GM23248 (cell line): Measurements from ENCODE around the gene MAGEF1. TPM values are rescaled to one million over a fixed set of nuclear protein-coding genes. Genes with fewer than 3 reads are reported as not detected.
A peak's percentile ranks its signal among the peaks of the same experiment; 100 is the strongest.

Experiments used
- DNase-seq: peaks from one replicate; pipeline ENCODE4 v3.0.0-alpha.2; 2015
- H2AFZ ChIP-seq: fragments of 200-600 bp; sonication (generic); 2 replicates; pipeline ENCODE4 v1.6.1; 2016; ENCODE audit warnings: antibody characterized with exemption
- H3F3A ChIP-seq: fragments of 200-600 bp; sonication (generic); 2 replicates; pipeline ENCODE4 v1.6.1; 2016; ENCODE audit warnings: mild to moderate bottlenecking, antibody characterized with exemption, mixed run types; ENCODE audit not compliant: insufficient read depth
- H3K27ac ChIP-seq: fragments of 200-600 bp; sonication (generic); 2 replicates; pipeline ENCODE4 v1.5.1; 2016; ENCODE audit warnings: mild to moderate bottlenecking
- H3K27me3 ChIP-seq: fragments of 200-600 bp; sonication (generic); replicated peaks from 2 replicates; pipeline ENCODE4 v1.6.1; 2016; ENCODE audit warnings: mild to moderate bottlenecking; ENCODE audit not compliant: insufficient read depth
- H3K36me3 ChIP-seq: fragments of 200-600 bp; sonication (generic); 2 replicates; pipeline ENCODE4 v1.6.1; 2016; ENCODE audit warnings: low read depth, mild to moderate bottlenecking
- H3K4me1 ChIP-seq: fragments of 200-600 bp; sonication (generic); 2 replicates; pipeline ENCODE4 v1.6.1; 2016; ENCODE audit warnings: mild to moderate bottlenecking; ENCODE audit not compliant: insufficient read depth
- H3K4me2 ChIP-seq: fragments of 200-600 bp; sonication (generic); one replicate; pipeline ENCODE4 v1.6.1; 2016; ENCODE audit warnings: mild to moderate bottlenecking; ENCODE audit not compliant: unreplicated experiment
- H3K4me3 ChIP-seq: fragments of 200-600 bp; sonication (generic); 2 replicates; pipeline ENCODE4 v1.5.1; 2016; ENCODE audit warnings: mild to moderate bottlenecking
- H3K79me2 ChIP-seq: fragments of 200-600 bp; sonication (generic); 2 replicates; pipeline ENCODE4 v1.6.1; 2016; ENCODE audit warnings: mild to moderate bottlenecking; ENCODE audit not compliant: insufficient read depth
- H3K9ac ChIP-seq: fragments of 200-600 bp; sonication (generic); 2 replicates; pipeline ENCODE4 v1.6.1; 2016; ENCODE audit warnings: mild to moderate bottlenecking
- H3K9me2 ChIP-seq: fragments of 200-600 bp; sonication (generic); 2 replicates; pipeline ENCODE4 v1.6.1; 2016; ENCODE audit warnings: mixed run types, mild to moderate bottlenecking, moderate library complexity; ENCODE audit not compliant: insufficient read depth
- H3K9me3 ChIP-seq: fragments of 200-600 bp; sonication (generic); one replicate; pipeline ENCODE4 v1.6.1; 2017; ENCODE audit warnings: low read depth
- H4K20me1 ChIP-seq: fragments of 200-600 bp; sonication (generic); 2 replicates; pipeline ENCODE4 v1.6.0; 2016; ENCODE audit not compliant: insufficient read depth
- EZH2 ChIP-seq: fragments of 200-600 bp; sonication (generic); IDR thresholded peaks from 2 replicates; pipeline ENCODE4 v1.6.1; 2018; ENCODE audit warnings: antibody characterized with exemption, mild to moderate bottlenecking; ENCODE audit not compliant: insufficient read depth, poor library complexity, severe bottlenecking
- EZH2phosphoT487 ChIP-seq: fragments of 200-600 bp; sonication (generic); IDR thresholded peaks from 2 replicates; pipeline ENCODE4 v1.6.1; 2018; ENCODE audit warnings: antibody characterized with exemption, moderate library complexity, mild to moderate bottlenecking, low read depth; ENCODE audit not compliant: insufficient read depth
- WGBS, 2 experiments: methylation state at CpG; one replicate each; pipeline ENCODE4 v1.1.6; 2015 to 2017; ENCODE audit warnings: low lambda C conversion rate in 2 of 2, low coverage in 1 of 2; ENCODE audit errors: missing lambda C conversion rate in 2 of 2; 5-methylcytosine and 5-hydroxymethylcytosine counted together
- in situ Hi-C: fragments of 300-500 bp; cut with MboI; formaldehyde crosslinking; loops from 2 replicates; pipeline ENCODE4 v1.15.0; 2020
- polyA plus RNA-seq: library from polyadenylated mRNA; unstranded; fragments of >200 nt; fragmentation: Nextera tagmentation; extraction: Ambion mirVana; gene quantifications from 2 replicates; pipeline ENCODE4 v1.2.1, GENCODE V29; 2016
- total RNA-seq: library from RNA; depleted of rRNA; stranded (reverse); fragments of >200 nt; shearing (Covaris generic); gene quantifications from 2 replicates; pipeline ENCODE4 v1.2.3, GENCODE V29; 2014

The MAGEF1 gene
- total and polyA plus RNA-seq, 2 experiments from 2014 or later, result 38.9 to 39.0 TPM

DNA sequence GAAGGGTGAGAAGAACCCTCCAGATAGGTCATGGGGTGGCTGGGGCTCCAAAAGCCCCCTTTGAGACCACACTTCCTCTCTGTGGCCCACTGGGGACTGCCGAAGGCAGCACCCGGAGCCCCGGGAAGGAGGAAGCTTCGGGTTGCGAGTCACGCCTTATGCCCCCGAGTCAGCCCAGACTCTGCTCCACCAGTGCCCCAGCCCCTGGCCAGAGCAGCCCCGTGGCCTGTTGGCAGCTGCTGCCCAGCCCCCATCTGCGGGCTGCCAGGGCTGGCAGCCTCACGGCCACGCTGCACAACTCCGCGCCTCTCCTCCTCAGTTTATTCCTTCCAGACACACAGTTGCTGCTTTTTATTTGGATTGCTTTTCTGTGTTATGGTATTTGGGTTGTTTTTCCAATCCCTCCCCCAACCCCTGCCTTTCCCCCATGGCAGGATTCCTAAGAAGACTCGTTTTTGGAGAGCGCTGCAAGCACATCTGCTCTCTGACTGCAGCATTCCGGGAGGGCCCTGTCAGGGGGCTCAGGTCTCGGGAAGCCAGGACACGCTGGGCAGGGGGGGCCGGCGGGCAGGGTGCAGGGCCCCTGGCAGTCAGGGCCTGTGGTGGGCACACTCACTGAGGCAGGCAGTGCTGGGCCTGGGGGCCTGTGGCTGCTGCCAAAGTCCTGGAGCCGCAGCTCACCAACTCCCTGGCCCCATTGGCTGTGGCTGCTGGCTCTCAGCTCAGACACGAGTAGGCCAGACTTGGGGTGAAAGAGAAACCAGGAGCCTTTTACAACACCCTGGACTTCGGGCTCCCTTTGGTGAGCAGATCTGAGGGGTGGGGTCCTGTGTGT lies 20.2 kb downstream of the MAGEF1 start:
- H3K4me2 ChIP-seq, result no peak overlapping the region
- no peak overlapping the region for H3K4me3 ChIP-seq
- H3K9ac ChIP-seq, result no peak overlapping the region

DNA sequence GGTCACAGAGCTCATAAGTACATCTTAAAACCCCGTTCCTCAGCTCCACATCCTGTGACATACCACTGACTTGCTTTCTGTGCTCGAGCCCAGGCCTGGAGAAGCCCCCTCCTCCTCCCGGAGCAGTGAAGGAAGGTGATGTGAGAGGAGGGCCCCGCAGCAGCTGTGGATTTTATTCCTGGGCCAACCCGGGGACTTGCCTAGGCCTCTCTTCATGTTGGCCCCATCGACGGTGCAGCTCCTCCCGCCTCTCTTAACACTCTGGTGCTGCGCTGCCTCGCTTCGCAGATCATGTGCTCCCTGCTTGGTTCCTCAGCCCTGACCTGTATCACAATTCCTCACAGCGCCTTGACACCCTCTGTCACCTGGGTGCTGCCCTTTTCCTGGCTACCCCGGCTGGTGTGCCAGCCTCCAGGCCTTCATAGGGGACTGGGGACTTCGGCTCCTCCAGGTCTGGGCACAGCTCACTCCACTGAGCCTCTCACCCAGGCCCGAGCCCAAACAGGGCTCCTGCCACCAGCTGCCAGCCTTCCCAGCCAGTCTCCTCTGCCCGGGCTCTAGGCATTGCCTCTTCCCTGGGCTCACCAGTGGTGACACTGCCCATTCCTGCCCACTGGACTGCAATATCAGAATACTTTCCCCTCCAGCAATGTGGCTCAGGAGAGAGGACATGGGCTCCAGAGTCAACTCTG lies 21.5 kb downstream of the MAGEF1 start:
- no peak overlapping the region for H3K4me3 ChIP-seq
- H3K9ac ChIP-seq, result no peak overlapping the region
- no peak for DNase-seq
- H3K9me3 ChIP-seq, result no peaks in the 10 kb centered on the region
- 86 to 89% methylated on average over 16 of the region's 16 CpGs for WGBS, 2 experiments
- H3K27ac ChIP-seq, result no peak overlapping the region
- no peaks in the 10 kb centered on the region for H3K9me2 ChIP-seq
- no peaks in the 10 kb centered on the region for H3K36me3 ChIP-seq
- peaks cover 21% of the 10 kb centered on the region; the same call in 1 of the 2 replicates for H3F3A ChIP-seq
- in situ Hi-C loops, result no loop called here
- H3K4me2 ChIP-seq, result no peak overlapping the region
- TF ChIP-seq EZH2 (no peak), EZH2phosphoT487 (no peak)
- H3K79me2 ChIP-seq, result no peaks in the 10 kb centered on the region
- no peaks in the 10 kb centered on the region for H3K27me3 ChIP-seq
- H2AFZ ChIP-seq, result no peak overlapping the region
- H3K4me1 ChIP-seq, result peaks cover 26% of the 10 kb centered on the region
- no peaks in the 10 kb centered on the region for H4K20me1 ChIP-seq

More for the DNA sequence above, 20.2 kb downstream of the MAGEF1 start:
- H3K27me3 ChIP-seq, result no peaks in the 10 kb centered on the region
- peaks cover 26% of the 10 kb centered on the region for H3K4me1 ChIP-seq
- H3K36me3 ChIP-seq, result no peaks in the 10 kb centered on the region
- H3K9me3 ChIP-seq, result no peaks in the 10 kb centered on the region
- H3K79me2 ChIP-seq, result no peaks in the 10 kb centered on the region
- no peak overlapping the region for H3K27ac ChIP-seq
- H4K20me1 ChIP-seq, result no peaks in the 10 kb centered on the region
- in situ Hi-C loops, result no loop called here
- DNase-seq, result peak; percentile 42
- H3K9me2 ChIP-seq, result no peaks in the 10 kb centered on the region
- TF ChIP-seq EZH2 (no peak), EZH2phosphoT487 (no peak)
- H2AFZ ChIP-seq, result peak overlapping the region; percentile 59; the same call in 1 of the 2 replicates
- WGBS, 2 experiments, result 32 to 33% methylated on average over 20 of the region's 23 CpGs
- H3F3A ChIP-seq, result peaks cover 21% of the 10 kb centered on the region; the same call in 1 of the 2 replicates

DNA sequence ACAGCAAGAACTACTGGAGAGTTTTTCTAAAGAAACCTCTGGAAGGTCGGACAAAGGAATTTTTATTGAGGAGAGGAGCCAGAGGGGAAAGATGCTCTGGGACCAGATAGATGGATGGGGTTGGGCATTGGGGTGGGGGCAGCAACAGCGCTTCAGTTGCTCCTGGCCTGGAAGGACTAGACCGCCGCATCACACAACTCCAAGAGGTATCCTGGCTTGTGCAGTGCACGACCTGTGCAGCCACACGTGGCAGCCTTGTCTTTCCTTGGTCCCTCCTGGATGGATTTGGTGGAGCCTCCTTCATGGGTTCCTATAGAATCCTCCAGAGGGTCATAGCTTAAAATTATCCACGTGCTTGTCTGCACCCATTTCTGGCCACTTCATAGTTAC lies 23.0 kb downstream of the MAGEF1 start:
- no peak for DNase-seq
- H3K9ac ChIP-seq, result 0 out of 2 replicates have a peak overlapping the region, but pooled peaks have one; percentile 34
- no peak overlapping the region for H3K4me3 ChIP-seq
- in situ Hi-C loops, result no loop called here
- no peaks in the 10 kb centered on the region for H3K36me3 ChIP-seq
- H3F3A ChIP-seq, result peaks cover 21% of the 10 kb centered on the region; the same call in 1 of the 2 replicates
- no peak for TF ChIP-seq EZH2phosphoT487
- no peak for TF ChIP-seq EZH2
- H3K4me1 ChIP-seq, result peaks cover 26% of the 10 kb centered on the region
- no peak overlapping the region for H2AFZ ChIP-seq
- H3K79me2 ChIP-seq, result no peaks in the 10 kb centered on the region
- no peaks in the 10 kb centered on the region for H3K27me3 ChIP-seq
- H4K20me1 ChIP-seq, result no peaks in the 10 kb centered on the region
- no peak overlapping the region for H3K27ac ChIP-seq
- WGBS, 2 experiments, result 60 to 61% methylated on average over 7 of the region's 7 CpGs
- no peaks in the 10 kb centered on the region for H3K9me2 ChIP-seq
- H3K4me2 ChIP-seq, result no peak overlapping the region
- H3K9me3 ChIP-seq, result no peaks in the 10 kb centered on the region

DNA sequence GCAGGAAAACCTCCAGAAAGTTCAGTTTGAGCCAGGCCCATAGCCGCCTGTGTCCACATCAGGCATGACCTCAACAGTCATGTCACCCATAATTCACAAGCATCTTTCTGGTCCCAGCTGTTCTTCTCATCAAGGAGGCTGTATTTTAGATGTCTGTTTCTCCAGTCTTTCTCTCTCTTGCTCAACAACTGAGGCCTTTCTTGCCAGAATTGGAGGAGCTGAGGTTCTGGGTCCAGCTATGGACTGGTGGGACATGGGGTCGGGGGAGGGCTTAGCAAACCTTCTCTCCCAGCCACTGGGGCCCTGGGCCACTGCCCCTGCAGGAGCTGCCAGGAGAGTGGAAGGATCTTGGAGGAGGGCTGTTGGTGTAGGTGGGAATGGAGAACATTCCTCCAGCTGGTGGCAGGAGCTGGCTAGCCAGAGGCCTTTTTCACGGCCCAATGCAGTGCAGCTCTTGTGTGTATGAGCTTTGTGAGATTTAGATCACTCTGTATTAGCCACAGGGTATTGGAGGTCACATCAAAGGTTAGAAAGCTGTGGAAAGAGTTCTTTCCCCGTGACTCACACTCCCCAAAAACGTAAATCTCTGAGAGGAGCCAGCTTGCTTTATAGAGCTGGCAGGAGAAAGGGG lies 23.5 kb downstream of the MAGEF1 start:
- Histone ChIP-seq H3K9me3 (no peaks in the 10 kb centered on the region), H3K27me3 (no peaks in the 10 kb centered on the region), H3K4me2 (peak overlapping the region; percentile 74), H4K20me1 (no peaks in the 10 kb centered on the region), H3K4me3 (no peak overlapping the region), H3K27ac (peak overlapping the region; percentile 61), H3K4me1 (peaks cover 26% of the 10 kb centered on the region), H3K36me3 (no peaks in the 10 kb centered on the region), H2AFZ (no peak overlapping the region), H3F3A (peaks cover 21% of the 10 kb centered on the region; the same call in 1 of the 2 replicates), H3K9ac (peak overlapping the region; percentile 34; the same call in 1 of the 2 replicates), H3K79me2 (no peaks in the 10 kb centered on the region), H3K9me2 (no peaks in the 10 kb centered on the region)
- peak; percentile 83 for DNase-seq
- TF ChIP-seq EZH2phosphoT487, result no peak
- no peak for TF ChIP-seq EZH2
- WGBS, 2 experiments, result 5 to 8% methylated on average over 5 of the region's 5 CpGs
- in situ Hi-C loops, result no loop called here
